EH (cell line): ENCODE data around the gene ST6GALNAC2.
"Not testable (repeated sequence)": the region's sequence is repeated elsewhere in the genome, so short reads cannot be mapped to it uniquely, and the experiment has no call there.

Experiments
- DNase-seq: peaks from one replicate; pipeline ENCODE4 v3.0.0-alpha.2; 2015; ENCODE audit warnings: low read depth

The ST6GALNAC2 gene

GRCh38 chr17:76585649-76586593 is at the start of gene ST6GALNAC2:
TSS of gene ST6GALNAC2 (minus strand) at chr17:76585860. CDS start at chr17:76585808, 52 bp downstream.
- peak; percentile 67 for DNase-seq

DNA sequence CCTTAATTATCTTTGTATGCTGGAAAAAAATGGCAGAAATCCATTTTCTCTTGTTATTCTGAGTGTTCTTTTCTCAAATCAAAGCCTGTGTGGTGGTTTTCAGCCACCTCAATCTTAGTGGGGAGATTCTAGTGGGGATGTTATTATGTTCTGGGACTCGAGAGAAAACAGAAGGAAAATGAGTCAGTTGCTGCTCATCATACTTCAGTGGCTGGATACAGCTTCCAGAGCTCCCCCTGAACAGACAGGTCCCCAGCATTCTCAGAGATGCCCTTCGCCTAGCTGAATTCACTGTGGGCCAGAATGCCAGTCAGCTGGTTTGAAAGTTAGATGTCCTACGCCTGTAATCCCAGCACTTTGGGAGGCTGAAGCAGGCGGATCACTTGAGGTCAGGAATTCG is 49.4 kb upstream of the ST6GALNAC2 start:
- peak; percentile 58 for DNase-seq

DNA sequence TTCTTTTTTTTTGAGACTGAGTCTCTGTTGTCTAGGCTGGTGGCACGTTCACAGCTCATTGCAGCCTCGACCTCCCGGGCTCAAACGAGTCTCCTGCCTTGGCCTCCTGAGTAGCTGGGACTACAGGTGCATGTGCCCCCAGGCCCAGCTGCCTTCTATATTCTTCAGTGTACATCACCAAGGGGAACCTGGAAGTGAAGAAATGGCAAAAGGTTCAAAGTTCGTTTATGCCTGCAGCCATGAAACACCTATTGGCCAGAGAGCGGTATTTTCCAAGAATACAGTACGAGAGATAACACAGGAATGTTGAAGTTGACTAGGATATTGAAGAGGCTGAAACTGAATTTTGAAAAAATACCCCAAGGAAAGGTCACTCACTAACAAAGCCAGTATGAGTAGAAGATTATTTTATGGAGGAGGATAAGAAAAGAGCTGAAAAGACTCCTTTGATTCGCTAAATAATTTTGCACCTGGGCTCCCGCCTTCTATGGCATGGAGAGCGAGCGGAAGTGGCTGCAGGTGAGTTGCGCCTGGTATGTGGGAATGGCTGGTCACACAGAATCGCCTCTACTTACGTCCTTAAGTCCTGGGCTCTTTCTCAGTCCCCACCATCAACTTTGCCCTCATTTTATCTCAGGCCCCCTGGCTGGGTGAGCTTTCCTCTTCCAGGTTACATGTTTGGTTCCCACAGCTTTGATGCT is 48.1 kb upstream of the ST6GALNAC2 start:
- no peak for DNase-seq

GRCh38 chr17:76631821-76632565 is 46.3 kb upstream of the ST6GALNAC2 start:
- no peak for DNase-seq

DNA sequence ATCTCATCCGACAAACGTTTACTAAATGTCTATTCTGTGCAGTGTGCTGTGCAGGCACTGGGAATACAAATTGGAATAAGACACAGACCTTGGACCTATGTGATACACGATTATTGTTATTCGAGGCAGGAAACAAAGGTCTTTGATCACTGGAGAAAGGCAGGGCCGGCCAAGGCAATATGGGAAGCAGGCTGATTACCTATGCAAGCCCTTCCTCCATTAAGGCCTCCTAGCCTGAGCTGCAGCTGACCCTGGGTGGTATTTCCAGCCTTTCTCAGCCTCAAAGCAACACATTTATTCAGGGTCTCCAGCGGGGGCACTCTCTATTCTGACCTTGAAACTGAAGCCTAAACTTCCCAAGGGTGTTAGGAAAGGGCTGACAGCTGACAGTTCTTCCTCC is 44.5 kb upstream of the ST6GALNAC2 start:
- DNase-seq: no peak

DNA sequence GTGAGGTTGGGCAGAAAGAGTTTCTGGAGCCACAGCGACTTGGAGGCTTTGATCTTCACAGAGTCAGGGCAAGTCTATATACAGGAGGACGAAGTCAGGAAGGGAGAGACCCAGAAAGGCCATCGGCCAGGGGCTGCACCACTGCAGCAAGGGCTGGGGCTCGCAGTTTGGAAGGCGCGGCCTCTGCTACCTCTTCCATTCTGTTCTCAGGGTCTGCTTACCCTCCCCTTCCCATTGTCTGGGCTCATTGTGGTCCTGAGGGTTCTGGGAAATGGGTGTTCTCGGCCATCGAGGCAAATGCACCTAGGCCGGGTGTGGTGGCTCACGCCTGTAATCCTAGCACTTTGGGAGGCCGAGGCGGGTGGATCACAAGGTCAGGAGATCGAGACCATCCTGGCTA is 41.9 kb upstream of the ST6GALNAC2 start:
- DNase-seq: no peak

- no peak for DNase-seq
These were observed 40.8 kb upstream of the ST6GALNAC2 start for GRCh38 chr17:76626442-76626841.

- DNase-seq: no peak
These were observed 39.8 kb upstream of the ST6GALNAC2 start for GRCh38 chr17:76625496-76625895.

DNA sequence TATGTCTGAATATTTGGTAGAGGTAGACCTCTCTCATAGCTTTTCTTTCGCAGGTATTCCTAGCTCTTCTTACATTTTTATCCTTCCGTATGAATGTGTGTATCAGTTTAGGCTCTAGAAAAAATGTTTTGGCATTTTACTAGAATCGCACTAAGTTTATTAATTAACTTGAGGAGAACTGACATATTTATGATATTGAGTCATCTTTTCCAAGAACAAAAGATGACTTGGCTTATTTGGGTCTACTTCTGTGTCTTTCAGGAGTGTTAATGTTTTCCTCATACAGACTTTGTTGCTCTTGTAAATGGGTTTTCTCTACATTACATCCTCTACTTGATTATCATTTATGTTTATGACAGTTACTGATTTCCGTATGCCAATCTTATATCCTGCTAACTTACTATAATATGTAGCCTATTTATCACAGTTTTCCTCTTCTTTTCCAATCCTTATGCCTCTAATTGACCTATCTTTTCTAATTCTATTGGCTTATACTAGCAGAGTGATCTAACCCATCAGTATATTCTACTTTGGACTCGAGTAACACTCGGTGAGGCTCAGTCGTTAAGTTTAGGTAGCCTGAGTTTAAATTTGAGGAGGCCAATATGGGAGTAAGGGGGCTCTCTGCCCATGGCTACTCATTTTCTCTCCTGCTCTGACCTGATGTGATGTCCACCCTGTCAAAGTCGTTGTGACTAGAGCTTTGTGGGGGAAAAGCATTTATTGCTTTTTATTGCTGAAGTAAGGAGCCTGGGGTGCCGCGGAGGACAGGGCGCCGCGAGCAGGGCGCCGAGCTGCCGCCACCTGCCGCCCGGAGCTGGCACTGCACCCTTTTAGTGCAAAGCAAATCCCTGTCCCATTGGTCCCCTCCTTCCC is 37.8 kb upstream of the ST6GALNAC2 start:
- DNase-seq: peak; percentile 73

GRCh38 chr17:76617838-76618237 is 32.2 kb upstream of the ST6GALNAC2 start:
- no peak for DNase-seq

DNA sequence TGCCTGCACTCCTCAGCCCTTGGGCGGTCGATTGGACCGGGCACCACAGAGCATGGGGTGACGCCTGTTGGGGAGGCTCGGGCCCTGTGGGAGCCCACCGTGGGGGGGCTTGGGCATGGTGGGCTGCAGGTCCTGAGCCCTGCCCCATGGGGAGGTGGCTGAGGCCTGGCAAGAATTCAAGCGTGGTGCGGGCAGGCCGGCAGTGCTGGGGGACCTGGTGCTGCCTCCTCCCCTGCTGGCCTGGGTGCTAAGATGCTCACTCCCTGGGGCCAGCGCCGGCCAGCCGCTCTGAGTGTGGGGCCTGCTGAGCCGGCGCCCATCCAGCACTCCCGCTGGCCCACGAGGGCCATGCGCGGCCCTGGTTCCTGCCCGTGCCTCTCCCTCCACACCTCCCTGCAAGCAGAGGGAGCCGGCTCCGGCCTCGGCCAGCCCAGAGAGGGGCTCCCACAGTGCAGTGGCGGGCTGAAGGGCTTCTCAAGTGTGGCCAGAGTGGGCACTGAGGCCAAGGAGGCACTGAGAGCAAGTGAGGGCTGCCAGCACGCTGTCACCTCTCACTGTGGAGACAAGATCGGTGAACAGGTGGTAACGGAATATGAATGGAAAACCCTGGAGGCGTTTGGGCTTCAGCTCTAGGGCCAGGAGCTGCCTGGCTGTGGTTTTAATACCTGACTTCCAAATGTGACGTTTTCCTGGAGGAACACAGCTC is 29.4 kb upstream of the ST6GALNAC2 start:
- DNase-seq: no peak

DNA sequence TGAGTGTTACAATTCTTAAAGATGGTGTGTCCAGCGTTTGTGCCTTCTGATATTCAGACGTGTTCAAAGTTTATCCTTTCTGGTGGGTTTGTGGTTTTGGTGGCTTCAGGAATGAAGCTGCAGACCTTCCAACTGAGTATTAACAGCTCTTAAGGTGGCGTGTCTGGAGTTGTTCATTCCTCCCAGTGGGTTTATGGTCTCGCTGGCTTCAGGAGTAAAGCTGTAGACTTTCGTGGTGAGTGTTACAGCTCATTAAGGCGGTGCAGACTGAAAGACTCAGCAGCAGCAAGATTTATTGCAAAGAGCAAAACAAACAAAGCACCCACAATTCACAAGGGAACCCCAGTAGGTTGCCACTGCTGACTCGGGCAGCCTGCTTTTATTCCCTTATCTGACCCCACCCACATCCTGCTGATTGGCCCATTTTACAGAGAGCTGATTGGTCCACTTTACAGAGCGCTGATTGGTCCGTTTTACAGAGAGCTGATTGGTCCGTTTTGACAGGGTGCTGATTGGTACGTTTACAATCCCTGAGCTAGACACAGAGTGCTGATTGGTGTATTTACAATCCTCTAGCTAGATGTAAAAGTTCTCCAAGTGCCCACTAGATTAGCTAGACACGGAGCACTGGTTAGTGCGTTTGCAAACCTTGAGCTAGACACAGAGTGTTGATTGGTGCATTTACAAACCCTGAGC is 28.6 kb upstream of the ST6GALNAC2 start:
- not testable (repeated sequence) for DNase-seq

GRCh38 chr17:76612977-76613851 is 27.6 kb upstream of the ST6GALNAC2 start:
- DNase-seq: peak; percentile 11

DNA sequence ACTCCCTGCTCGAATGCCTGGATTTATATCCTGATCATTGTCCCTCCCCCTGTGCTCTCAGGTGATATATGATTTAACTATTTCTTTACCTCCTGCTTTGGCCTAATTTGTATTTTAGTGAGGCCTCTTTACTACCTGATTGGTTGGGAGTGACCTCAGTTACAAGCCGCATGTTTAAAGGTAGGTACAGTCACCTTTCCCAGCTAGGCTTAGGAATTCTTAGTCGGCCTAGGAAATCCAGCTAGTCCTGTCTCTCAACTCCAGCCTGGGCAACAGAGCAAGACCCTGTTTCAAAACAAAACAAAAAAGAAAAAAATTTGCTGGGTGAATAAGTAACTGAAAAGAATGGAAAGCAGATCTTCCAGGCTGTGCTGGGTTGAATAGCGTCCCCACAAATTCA is 26.8 kb upstream of the ST6GALNAC2 start:
- DNase-seq: no peak

DNA sequence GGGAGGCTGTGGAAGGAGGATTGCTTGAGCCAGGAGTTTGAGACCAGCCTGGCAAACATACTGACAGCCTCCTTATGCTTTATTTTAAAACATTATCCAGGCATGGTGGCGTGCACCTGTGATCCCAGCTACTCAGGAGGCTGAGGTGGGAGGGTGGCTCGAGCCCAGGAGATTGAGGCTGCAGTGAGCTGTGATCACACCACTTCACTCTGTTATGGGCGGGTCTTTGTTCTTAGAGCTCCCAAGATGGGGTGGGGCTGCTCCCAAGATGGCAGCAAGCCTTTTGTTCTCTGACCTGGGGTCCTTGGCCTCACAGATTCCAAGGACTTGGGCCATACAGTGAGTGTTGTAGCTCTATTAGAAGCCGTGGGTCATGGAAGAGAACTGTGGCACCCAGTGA is 26.1 kb upstream of the ST6GALNAC2 start:
- DNase-seq: no peak

GRCh38 chr17:76611080-76611749 is 25.6 kb upstream of the ST6GALNAC2 start:
- DNase-seq: not testable (repeated sequence)

GRCh38 chr17:76606685-76607084 is 21.0 kb upstream of the ST6GALNAC2 start:
- not testable (repeated sequence) for DNase-seq

DNA sequence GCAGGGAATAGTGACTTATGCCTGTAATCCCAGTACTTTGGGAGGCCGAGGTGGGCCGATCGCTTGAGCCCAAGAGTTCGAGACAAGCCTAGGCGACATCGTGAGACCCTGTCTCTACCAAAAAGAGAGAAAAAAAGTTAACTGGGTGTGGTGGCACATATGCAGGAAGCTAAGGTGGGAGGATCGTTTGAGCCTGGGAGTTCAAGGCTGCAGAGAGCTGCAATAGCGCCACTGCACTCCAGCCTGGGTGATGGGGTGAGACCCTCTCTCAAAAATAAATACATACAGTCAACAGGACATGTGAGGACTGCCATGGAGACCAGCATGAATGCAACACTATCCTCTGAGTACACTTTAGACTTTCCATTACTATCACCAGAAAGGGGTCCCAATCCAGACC is 15.4 kb upstream of the ST6GALNAC2 start:
- no peak for DNase-seq
